Activated CD4-positive, alpha-beta T cell treated with anti-CD3 and anti-CD28 coated beads, Interleukin-2, amount 50 U/mL, for 4 hours (primary cell): ENCODE data around the gene DAAM2.

ENCODE experiments used
- DNase-seq, 2 experiments: peaks; one replicate each; pipeline ENCODE4 v3.0.0-alpha.2; 2020

The DAAM2 gene

DNA sequence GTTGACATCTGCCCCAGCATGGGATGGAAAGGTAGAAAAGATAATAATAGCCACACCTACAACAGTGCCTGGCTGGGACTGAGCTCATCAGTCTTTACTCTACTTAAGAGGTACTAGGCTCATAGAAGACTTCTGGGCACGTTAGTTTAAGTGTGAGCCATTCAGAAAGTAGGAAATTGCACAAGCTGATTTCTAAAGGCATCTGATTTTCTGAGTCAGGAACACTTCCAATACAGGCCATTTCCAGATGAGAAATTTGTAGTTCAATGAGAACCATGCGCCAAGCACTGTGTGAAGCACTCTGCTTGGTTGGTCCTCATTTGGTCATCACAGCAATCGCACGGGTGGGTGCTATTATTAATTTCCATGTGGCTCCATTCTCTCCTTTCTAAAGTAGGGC is 99.8 kb downstream of the DAAM2 start:
- DNase-seq = no peak

GRCh38 chr6:39892490-39893129 is 100.4 kb downstream of the DAAM2 start:
- DNase-seq = no peak

DNA sequence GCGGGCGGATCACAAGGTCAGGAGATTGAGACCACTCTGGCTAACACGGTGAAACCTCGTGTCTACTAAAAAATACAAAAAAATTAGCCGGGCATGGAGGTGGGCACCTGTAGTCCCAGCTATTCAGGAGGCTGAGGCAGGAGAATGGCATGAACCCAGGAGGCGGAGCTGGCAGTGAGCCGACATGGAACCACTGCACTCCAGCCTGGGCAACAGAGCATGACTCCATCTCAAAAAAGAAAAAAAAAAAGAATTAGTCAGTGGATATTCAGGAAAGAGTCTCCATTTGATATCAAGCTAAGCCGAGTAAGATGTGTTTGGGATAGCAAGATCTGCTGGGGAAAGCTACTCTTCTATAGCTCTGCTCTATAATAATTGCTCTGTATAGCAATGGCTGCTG is 101.1 kb downstream of the DAAM2 start:
- DNase-seq = no peak

- no peak for DNase-seq
These were observed 104.5 kb downstream of the DAAM2 start for GRCh38 chr6:39896701-39897100.

GRCh38 chr6:39897698-39898097 is 105.5 kb downstream of the DAAM2 start:
- no peak for DNase-seq

DNA sequence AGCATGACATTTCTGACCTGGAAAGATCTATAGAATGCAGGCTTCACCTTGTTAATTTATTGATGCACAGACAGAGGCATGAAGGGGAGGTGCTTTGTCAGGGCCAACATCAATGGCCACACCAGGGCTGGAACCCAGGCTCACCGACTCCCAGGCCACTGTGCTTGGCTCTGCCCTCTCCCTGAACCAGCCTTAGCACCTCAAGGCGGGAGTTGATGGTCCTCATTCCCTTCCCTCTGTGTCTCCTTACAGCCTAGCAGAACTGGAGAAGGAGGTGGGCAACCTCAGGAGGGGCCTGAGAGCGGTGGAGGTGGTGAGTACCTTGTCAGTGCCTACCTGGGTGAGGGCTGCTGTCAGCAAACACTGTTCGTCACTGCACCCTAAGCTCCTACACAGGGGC is 106.4 kb downstream of the DAAM2 start:
- no peak for DNase-seq

DNA sequence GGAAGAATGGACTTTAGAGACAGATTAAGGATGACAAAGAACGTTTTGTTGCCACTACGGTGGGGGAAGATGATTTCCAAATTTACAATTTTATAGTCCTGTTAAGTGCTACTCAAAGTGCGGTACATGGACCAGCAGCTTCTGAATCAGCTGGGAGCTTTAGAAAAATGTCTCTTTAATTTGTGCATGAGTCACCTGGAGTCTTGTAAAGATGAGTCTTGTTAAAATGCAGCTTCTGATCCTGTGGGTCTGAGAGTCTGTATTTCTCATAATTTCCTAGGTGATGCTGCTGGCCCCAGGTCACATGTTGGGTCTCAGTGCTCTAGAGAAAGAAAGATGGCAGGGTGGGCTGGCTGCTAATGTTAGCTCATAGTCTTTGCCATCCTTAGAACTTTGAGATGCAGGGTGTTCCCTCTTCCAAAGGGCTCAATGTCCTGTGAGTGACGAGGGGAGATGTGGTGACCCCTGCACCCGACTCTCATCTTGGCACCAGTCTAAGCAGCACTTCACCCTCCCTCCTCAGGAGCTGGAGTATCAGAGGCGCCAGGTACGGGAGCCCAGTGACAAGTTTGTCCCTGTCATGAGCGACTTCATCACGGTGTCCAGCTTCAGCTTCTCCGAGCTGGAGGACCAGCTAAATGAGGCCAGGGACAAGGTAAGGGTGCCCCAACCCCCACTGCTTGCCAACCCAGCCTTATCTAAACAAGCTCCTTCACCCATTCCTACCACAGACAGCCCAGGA is 107.5 kb downstream of the DAAM2 start:
- no peak for DNase-seq

- DNase-seq = no peak
These were observed 109.0 kb downstream of the DAAM2 start for GRCh38 chr6:39901116-39901655.

DNA sequence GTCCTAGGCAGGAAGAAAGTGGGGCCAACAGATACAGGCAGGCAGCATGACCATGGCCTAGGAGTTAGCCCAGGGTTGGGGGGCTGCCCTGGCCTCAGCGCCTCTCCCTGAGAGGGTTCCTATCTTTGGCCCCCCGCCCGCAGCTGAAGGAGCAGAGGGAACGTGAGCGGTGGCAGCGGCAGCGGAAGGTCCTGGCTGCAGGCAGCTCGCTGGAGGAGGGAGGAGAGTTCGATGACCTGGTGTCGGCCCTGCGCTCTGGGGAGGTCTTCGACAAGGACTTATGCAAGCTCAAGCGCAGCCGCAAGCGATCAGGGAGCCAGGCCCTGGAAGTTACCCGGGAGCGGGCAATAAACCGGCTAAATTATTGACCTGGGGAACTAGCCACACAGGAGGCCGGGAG is 109.5 kb downstream of the DAAM2 start:
- DNase-seq = no peak

GRCh38 chr6:39902136-39902535 is 110.0 kb downstream of the DAAM2 start:
- no peak for DNase-seq

DNA sequence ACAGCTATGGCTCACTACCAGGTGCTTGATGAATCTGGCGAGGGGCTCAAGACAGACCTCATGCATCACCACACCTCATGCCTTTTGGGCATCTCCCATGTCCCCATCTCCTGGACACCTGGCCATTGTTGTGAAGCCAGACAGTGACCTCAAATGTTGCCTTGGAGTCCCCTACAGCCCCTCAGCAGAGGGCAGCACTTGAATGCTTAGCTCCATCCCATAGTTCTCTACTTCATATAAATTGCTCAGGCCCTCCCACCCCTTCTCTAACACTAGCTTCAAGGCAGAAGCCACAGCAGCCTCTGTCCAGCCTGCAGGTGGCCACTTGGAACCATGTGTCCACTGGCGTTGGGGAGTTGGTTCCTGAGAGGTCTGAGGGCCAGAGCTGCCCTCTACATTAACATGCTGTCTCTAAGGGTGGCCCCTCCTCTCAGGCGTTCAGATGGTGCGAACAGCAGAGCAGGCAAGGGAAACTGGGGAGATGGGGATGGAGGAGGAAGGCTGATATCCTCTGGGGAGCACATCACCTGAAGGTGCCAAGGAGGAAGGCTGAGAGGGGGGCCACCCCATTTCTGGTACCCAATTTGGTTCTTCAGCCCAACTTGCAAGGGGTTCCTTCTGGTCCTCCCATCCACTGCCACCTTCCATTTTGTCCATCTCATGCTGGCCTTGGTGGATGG is 110.8 kb downstream of the DAAM2 start:
- DNase-seq = no peak

- DNase-seq = no peak
These were observed 111.5 kb downstream of the DAAM2 start for GRCh38 chr6:39903656-39904055.

GRCh38 chr6:39904946-39905639 is 112.9 kb downstream of the DAAM2 start:
- no peak for DNase-seq

DNA sequence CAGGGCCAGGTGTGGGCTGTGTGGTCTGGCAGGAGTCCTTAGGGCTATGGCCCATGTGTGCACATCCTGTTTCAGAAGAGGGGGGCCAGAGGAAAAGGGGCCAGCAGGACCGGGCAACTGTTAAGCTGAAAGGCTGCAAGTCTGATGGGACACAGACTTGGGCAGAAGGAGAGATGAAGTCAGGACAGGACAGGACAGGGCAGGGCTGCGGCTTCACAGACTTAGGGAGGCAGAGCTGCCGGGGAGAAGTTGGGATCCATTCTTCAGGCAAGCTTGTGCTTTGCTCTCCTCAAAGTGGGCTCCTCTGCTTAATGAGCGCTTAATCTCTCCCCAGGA is 113.4 kb downstream of the DAAM2 start:
- DNase-seq = no peak

DNA sequence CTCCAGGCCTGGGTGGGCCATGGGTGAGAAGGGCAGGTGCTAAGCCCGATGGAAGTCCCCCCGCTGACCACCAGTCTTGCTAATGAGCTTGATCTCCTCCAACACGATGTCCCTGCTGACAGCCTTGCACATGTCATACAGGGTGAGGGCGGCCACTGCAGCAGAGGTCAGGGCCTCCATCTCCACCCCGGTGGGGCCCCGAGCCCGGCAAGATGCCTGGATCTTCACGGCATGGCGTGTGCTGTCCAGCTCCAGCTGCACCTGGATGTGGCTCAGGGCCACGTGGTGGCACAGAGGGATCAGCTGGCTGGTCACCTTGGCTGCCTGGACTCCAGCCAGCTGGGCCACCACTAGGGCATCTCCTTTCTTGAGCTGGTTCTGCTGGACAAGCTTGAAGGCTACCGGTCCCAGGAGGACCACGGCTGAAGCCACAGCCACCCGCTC is 114.2 kb downstream of the DAAM2 start:
- DNase-seq = no peak

- no peak for DNase-seq
These were observed 115.8 kb downstream of the DAAM2 start for GRCh38 chr6:39907871-39908575.

DNA sequence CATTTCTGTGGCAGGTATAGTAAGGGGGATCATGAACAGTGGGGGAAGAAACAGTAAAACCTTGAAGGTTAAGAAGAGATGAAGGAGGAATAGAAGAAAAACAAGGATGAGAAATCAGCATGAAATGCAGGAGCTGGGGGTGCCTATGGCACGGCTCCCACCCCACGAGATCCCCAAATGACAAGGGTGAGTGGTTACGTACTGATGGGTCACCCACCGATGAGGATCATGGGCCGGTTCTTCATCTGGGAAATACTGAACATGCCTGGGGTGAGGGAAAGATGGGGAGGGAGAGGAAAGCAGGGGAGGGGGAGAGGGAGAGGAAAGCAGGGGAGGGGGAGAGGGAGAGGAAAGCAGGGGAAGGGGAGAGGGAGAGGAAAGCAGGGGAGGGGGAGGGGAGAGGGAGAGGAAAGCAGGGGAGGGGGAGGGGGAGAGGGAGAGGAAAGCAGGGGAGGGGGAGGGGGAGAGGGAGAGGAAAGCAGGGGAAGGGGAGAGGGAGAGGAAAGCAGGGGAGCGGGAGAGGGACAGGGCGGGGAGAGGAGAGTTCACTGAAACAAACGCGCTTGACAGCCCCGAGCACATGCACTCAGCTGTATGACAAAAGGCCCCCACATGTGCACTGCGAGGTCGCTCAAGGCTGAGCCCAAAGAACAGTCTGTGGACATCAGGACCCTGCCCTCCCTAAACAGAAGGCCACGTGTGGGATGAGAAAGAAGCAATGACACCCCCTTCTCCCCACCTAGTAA is 116.8 kb downstream of the DAAM2 start:
- DNase-seq = no peak

DNA sequence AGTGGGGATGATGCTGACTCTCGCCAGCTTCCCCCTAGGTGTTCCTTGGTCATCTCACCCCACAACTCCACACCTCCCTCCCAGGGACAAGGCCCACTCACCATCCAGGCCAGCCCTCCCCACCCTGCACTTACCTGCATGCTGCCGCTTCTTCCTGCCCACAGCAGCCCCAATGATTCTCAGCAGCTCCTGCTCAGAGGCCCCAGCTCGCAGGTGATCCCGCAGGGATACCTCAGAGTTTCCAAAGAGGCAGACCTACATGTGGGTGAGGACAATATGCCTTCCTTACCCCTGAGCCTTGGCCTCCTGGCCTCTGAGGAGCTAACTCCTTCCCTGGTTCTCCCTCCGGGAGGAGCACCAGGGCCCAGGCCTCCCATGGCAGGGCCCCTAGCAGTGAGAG is 117.5 kb downstream of the DAAM2 start:
- DNase-seq = no peak

GRCh38 chr6:39910164-39910563 is 118.0 kb downstream of the DAAM2 start:
- DNase-seq = no peak

GRCh38 chr6:39910744-39911143 is 118.6 kb downstream of the DAAM2 start:
- no peak for DNase-seq

- no peak for DNase-seq
These were observed 119.4 kb downstream of the DAAM2 start for GRCh38 chr6:39911513-39912125.

GRCh38 chr6:39912446-39912845 is 120.3 kb downstream of the DAAM2 start:
- no peak for DNase-seq
